Upper lobe of left lung (tissue), 6 donors: Measurements from ENCODE around the gene FAM83D. TPM values are rescaled to one million over a fixed set of nuclear protein-coding genes. Genes with fewer than 3 reads are reported as not detected.
A peak's percentile ranks its signal among the peaks of the same experiment; 100 is the strongest.

Experiments used
- ATAC-seq, 2 donors: fragments of 200-7000 bp; cut with Tn5 transposase; one replicate each; pipeline ENCODE4 v1.9.1; 2022; ENCODE audit warnings: mild to moderate bottlenecking in 2 of 2, moderate library complexity in 2 of 2; ENCODE audit not compliant: low FRiP score in 2 of 2
- DNase-seq, 2 donors: peaks; one replicate each; pipeline ENCODE4 v3.0.0-alpha.2; 2019 to 2020
- H3K27ac ChIP-seq, 4 donors: fragments of 200-600 bp; sonication (generic); one replicate each; pipeline ENCODE4 v1.5.1; 2016 to 2019
- H3K27me3 ChIP-seq, 4 donors: fragments of 200-600 bp; sonication (generic); one replicate each; pipeline ENCODE4 v1.5.1; 2017 to 2019
- H3K36me3 ChIP-seq, 4 donors: fragments of 200-600 bp; sonication (generic); one replicate each; pipeline ENCODE4 v1.5.1; 2016 to 2019
- H3K4me1 ChIP-seq, 4 donors: fragments of 200-600 bp; sonication (generic); one replicate each; pipeline ENCODE4 v1.5.1; 2018 to 2019
- H3K4me3 ChIP-seq, 4 donors: fragments of 200-600 bp; sonication (generic); one replicate each; pipeline ENCODE4 v1.5.1; 2017 to 2019; ENCODE audit warnings: mild to moderate bottlenecking in 2 of 4, moderate library complexity in 1 of 4
- H3K9me3 ChIP-seq, 4 donors: fragments of 200-600 bp; sonication (generic); one replicate each; pipeline ENCODE4 v1.5.1; 2018 to 2019
- CTCF ChIP-seq, 6 experiments: fragments of 450-650 bp in 4 of 6; fragments of 200-600 bp in 2 of 6; sonication (generic) in 2 of 6; IDR thresholded peaks; one replicate each; pipeline ENCODE4 v1.5.1; 2016 to 2019; ENCODE audit warnings: antibody characterized with exemption in 6 of 6
- EP300 ChIP-seq, 4 donors: sonication (generic); formaldehyde crosslinking; IDR thresholded peaks; one replicate each; pipeline ENCODE4 v1.5.1; 2017; ENCODE audit warnings: antibody characterized with exemption in 4 of 4, control low read depth in 2 of 4
- POLR2A ChIP-seq, 4 donors: fragments of 450-650 bp; IDR thresholded peaks; one replicate each; pipeline ENCODE4 v1.5.1; 2016 to 2017; ENCODE audit warnings: antibody characterized with exemption in 4 of 4, mild to moderate bottlenecking in 2 of 4
- POLR2AphosphoS5 ChIP-seq, 2 donors: sonication (generic); formaldehyde crosslinking; IDR thresholded peaks; one replicate each; pipeline ENCODE4 v1.5.1; 2017; ENCODE audit warnings: antibody characterized with exemption in 2 of 2
- WGBS, 2 donors: methylation state at CpG; one replicate each; pipeline ENCODE4 v1.1.5; 2017 to 2018; 5-methylcytosine and 5-hydroxymethylcytosine counted together
- total RNA-seq, 6 donors: library from RNA; depleted of rRNA in 4 of 6; stranded (reverse); fragments of >200 nt in 4 of 6; gene quantifications; one replicate each; pipeline versions ENCODE4 v1.1.0 to v1.2.1, GENCODE V29; 2016 to 2021
- donor health status: DM: no; HTN: no; CAD: no; lungs with moderate emphysema.
- donor health status: DM: no; HTN: yes; CAD: no; lungs with severe emphysema.

Gene FAM83D
- total RNA-seq, 6 donors from 2014 or later, result 1.0 to 4.8 (median 3.0) TPM

GRCh38 chr20:38892091-38892981 is 33.9 kb upstream of the FAM83D start:
- Histone ChIP-seq H3K4me3 (no peak overlapping the region), H3K27me3 (no peaks in the 10 kb centered on the region), H3K36me3 (no peaks in the 10 kb centered on the region), H3K4me1 (peaks cover 7 to 16% (median 12%) of the 10 kb centered on the region in 4 donors), H3K27ac (no peak overlapping the region), H3K9me3 (no peaks in the 10 kb centered on the region)
- ATAC-seq, result no peak
- no peak for DNase-seq
- WGBS, 2 donors, result 79 to 80% methylated on average over 11 of the region's 11 CpGs
- TF ChIP-seq POLR2AphosphoS5 (IDR thresholded peaks at IDR 0.05) (no peak), CTCF (IDR thresholded peaks at IDR 0.05) (no peak), POLR2A (IDR thresholded peaks at IDR 0.05) (no peak), EP300 (IDR thresholded peaks at IDR 0.05) (no peak)

- ATAC-seq, result no peak
- peak overlapping the region in 2 of 4 donors; percentile 13 to 68 for H3K27ac ChIP-seq
- WGBS, 2 donors, result 42 to 47% methylated on average over 6 of the region's 6 CpGs
Observed at GRCh38 chr20:38893056-38893564, 33.1 kb upstream of the FAM83D start.

GRCh38 chr20:38893565-38894090 is 32.6 kb upstream of the FAM83D start:
- DNase-seq, result peak; percentile 56 to 95
- Histone ChIP-seq H3K27ac (peak overlapping the region in 2 of 4 donors; percentile 13 to 68), H3K9me3 (no peaks in the 10 kb centered on the region), H3K27me3 (no peaks in the 10 kb centered on the region), H3K4me1 (peaks cover 7 to 16% (median 12%) of the 10 kb centered on the region in 4 donors), H3K36me3 (no peaks in the 10 kb centered on the region), H3K4me3 (peak overlapping the region in 2 of 4 donors; percentile 2 to 5)
- WGBS, 2 donors, result 14 to 16% methylated on average over 19 to 23 of the region's 25 CpGs
- TF ChIP-seq CTCF (IDR thresholded peaks at IDR 0.05), result peak; percentile 76 to 93 (median 85)
- no peak for TF ChIP-seq EP300 (IDR thresholded peaks at IDR 0.05)
- peak; percentile 58 to 83 for ATAC-seq

More at GRCh38 chr20:38893056-38893564, 33.1 kb upstream of the FAM83D start:
- Histone ChIP-seq H3K9me3 (no peaks in the 10 kb centered on the region), H3K4me1 (peaks cover 7 to 16% (median 12%) of the 10 kb centered on the region in 4 donors), H3K4me3 (no peak overlapping the region), H3K36me3 (no peaks in the 10 kb centered on the region), H3K27me3 (no peaks in the 10 kb centered on the region)
- no peak for TF ChIP-seq EP300 (IDR thresholded peaks at IDR 0.05)
- no peak for TF ChIP-seq CTCF (IDR thresholded peaks at IDR 0.05)
- TF ChIP-seq POLR2A (IDR thresholded peaks at IDR 0.05), result no peak
- no peak for TF ChIP-seq POLR2AphosphoS5 (IDR thresholded peaks at IDR 0.05)
- DNase-seq, result no peak

- Histone ChIP-seq H3K4me3 (peak overlapping the region in 2 of 4 donors; percentile 2 to 5), H3K9me3 (no peaks in the 10 kb centered on the region), H3K4me1 (peaks cover 7 to 16% (median 12%) of the 10 kb centered on the region in 4 donors), H3K27ac (peak overlapping the region in 1 of 4 donors; percentile 13), H3K27me3 (no peaks in the 10 kb centered on the region), H3K36me3 (no peaks in the 10 kb centered on the region)
- WGBS, 2 donors, result 34 to 36% methylated on average over 19 to 22 of the region's 30 CpGs
- ATAC-seq (peak in 1 of 2 donors; percentile 41), DNase-seq (no peak)
- TF ChIP-seq EP300 (IDR thresholded peaks at IDR 0.05), result no peak
- TF ChIP-seq CTCF (IDR thresholded peaks at IDR 0.05), result peak in 1 of 6 experiments; percentile 28
- TF ChIP-seq POLR2AphosphoS5 (IDR thresholded peaks at IDR 0.05), result no peak
- no peak for TF ChIP-seq POLR2A (IDR thresholded peaks at IDR 0.05)
Observed at GRCh38 chr20:38894091-38894847, 31.9 kb upstream of the FAM83D start.
